GM21737 (cell line): ENCODE results near the gene SEL1L3.

Experiments used
- ATAC-seq: cut with Tn5 transposase; IDR thresholded peaks from one replicate; pipeline ENCODE4 v1.9.1; 2021; ENCODE audit warnings: mild to moderate bottlenecking, moderate library complexity; ENCODE audit not compliant: unreplicated experiment

The SEL1L3 gene

DNA sequence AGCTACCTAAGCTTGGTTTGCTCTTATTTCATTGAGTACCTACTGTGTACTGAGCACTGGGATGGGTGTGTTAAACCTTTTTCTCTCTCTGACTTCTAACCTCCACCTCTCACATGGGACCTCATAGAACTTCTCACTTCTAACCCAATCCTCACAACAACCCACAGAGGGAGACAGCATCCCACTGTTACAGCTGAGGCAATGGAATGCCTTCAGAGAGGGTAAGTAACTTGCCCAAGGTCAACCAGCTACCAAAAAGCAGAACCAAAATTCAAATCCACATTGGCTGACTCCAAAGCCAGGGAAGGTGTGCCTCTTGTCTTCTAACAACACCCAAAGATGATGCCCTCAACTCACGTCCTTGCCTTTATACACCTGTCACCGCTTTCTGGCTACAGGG, 5.4 kb downstream of the SEL1L3 start:
- no peak for ATAC-seq

DNA sequence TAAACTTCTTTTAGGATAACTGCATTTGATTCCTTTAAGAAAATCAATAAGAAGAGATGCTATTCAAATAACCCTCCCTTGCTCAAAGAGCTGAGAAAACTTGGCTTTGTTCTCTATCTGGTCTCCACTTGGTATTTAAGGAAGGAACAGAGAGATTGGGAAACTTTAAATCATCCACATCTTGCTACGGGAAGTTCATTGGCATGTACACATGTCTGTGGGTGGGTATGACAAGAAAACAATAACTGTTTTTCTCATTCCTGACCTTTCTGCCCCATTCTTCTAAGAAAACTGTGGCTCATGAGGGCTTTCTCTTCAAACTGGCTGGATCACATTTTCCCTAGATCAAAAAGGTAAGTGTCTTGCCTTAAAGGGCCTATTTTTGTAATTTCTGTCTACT, 6.0 kb downstream of the SEL1L3 start:
- ATAC-seq = no peak

DNA sequence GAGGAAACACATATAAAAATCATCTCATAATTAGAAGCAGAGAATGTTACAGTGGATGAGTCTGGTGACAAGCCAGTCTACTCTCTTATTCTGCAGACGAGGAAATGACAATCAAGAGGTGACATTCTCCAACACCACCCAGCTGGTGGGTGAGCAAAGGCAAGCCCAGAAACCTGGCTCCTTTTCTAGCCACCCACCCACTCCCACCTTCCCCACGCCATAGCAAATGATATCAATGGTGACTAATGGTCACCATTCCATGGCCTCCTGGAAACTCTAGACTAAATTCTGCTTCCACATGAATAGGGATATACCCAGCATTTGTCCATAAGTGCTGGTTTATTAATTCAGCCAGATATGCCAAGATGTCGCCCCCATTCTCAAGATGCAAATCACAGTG, 10.7 kb downstream of the SEL1L3 start:
- no peak for ATAC-seq

DNA sequence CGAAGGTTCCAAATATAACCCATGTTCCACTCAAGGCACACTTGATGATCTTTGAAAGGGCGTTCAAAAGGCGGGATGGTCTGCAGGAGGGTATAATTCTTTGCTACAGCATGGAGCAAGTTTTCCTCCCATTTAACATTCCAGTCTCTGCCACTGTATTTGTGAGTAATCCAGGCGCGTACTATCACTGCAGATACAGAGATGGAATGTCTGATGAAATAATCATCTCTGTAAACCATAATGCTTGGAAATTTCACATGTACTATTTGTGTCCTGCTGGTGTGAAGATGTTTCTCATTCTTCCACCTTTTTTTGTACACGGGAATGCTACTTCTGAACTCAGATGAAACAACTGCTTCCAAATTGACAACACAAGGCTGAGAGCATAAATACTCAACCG, 15.5 kb downstream of the SEL1L3 start:
- no peak for ATAC-seq

DNA sequence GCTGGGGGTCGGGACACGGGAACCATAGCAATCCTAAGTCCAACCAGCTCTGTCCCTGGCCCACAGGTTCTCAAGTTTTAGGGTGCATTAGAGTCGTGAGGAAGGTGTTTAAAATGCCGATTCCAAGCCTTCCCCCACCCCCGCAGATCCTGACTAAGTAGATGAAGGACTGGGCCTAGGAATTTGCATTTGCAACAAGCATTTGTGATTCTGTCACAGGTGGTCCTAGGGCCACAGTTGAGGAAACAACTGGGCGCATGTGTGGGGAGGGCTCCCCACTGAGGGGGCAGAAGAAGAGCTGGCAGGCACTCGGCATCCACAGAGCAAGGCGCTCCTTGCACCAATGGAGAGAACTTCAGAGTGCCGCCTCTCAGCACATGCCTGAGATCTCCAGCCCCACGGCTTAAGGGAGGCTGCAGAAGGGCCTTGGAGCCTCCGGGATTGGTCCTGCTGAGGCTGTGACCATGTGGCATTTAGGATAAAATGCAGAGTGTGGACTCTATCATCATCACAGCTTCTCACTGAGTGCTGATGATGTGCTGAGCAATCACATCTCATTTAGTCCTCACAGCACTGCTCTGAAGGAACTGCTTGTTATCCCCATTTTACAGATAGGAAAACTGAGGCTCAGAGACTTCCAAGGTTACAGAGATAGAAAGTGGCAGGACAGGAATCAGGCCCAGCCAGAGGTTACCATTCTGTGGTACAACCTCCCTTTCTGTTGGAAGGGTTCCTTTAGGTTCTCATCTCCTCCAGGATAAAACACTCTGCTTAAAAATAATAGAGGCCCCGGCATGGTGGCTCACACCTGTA, 16.7 kb downstream of the SEL1L3 start:
- ATAC-seq = no peak

DNA sequence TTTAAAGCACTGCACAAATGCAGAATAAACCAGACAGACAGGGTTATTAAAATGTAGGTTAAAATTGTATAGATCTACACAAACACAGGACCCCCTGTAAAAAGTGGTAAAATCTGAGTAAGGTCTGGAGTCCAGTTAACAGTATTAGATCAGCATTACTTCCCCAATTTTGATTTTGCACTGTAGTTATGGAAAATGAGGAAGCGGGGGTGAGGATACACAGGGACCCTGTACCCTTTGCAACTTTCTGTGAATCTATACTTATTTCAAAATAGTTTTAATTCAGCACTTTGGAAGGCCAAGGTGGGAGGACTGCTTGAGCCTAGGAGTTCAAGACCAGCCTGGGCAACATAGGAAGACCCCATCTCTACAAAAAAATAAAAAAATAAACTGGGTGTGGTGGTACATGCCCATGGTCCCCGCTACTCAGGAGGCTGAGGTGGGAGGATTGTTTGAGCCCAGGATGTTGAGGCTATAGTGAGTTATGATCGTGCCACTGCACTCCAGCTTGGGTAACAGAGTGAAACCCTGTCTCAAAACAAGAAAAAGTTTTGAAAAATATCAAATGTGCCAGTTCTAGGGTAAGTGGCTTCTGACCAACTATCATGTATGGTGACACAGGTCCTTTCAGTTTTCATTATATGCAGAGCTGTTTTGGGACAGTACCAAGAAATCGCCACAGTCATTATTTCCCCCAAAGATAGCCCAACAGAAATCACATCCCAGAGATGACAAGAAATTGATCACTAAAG, 17.7 kb downstream of the SEL1L3 start:
- no peak for ATAC-seq

DNA sequence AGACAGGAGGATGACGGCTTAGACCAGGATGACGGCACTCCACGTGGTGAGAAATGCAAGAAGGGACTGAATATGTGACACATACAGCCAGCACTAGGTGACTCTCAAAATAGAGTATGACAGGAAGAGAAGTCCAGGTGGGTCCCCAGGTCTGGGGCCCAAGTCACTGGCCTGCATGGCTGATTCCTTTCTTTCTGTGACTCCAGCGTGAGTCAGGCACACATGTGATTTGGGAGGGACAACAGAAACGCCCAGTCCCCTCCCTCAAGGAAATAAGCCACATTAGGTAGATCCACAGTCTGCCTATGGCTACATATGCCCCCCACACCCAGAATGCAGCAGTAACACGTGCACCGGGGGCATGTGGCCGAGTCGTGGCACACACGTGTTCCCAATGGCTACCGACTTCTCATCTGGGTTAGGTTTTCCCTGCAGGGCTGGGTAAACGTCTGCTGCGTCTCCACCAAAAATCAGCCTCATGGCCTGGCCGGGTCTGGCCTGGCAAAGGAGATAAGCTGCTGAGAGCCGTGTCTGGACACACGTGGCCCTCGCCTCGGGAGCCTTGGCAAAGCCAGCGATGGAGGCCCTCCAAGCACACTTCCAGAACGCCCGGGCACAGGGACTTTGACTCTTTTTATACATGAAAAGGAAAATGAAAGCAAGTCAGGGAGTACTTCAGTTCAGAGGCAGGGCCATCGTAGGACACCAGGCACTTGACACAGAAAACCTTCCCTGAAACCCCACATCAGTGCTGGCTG, 19.3 kb downstream of the SEL1L3 start:
- no peak for ATAC-seq

DNA sequence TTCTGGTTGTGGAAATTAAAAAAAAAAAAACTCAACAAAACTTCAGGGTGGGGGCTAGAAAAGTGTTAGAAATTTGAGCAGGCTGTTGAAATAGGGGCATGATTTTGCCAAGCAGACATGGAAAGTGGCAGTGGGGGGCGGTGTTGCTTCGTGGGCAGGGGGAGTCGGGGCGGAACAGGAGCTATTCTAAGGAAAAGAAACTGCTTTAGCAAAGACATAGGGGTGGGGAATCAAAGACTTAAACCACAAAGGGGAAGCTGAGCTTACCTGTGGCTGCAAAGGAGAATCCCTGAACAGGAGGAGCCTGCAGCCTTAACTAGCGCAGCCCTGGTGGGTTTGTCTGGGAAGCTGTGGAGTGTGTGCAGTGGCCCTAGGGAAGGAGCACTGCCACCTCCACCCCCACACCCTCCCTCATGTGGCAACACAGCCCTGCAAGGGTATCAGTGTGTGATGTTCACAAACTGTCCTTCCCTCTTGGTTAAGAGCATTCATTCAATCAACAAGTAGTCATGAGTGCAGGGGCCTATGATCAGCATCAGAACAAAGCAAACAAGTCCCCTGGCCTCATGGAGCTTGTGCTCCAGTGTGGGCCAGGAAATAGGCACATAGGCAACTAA, 20.5 kb downstream of the SEL1L3 start:
- ATAC-seq = peak; percentile 72

DNA sequence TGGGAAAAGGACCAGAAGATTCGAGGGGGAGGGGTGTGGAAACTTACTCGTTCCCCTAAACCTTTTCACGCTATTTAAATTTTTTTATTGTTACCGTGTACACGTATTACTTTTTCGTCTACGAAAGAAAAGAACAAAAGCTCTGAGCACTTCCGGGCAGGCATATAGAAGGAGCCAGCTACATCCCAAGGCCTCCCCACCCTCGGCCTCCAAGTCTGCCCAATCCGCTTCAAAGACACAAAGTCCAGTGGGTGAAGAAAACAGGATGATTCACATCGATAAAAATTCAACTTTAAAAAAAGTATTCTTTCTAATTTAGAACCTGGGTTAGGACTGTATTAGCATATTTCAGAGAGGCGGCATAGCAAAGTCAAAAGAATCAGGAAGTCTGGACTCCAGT, 23.1 kb downstream of the SEL1L3 start:
- no peak for ATAC-seq

DNA sequence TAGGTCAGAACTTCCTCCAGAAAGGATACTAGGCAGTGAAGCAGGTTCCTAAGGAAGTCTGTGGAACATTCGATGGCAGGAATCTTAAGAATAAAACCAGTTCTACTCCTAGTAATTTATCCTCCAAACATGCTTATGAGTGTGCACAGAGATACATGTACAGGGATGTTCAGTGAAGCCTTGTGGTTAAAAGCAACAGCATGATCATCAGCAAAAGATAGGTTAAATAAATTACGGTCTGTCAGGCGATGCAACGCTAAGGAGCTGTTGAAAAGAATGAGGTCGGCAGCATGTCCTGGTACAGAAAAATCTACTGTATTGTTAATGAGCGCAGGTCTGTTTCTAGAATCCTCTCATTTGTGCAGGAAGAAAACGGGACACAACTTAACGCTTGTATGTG, 23.6 kb downstream of the SEL1L3 start:
- ATAC-seq = no peak

DNA sequence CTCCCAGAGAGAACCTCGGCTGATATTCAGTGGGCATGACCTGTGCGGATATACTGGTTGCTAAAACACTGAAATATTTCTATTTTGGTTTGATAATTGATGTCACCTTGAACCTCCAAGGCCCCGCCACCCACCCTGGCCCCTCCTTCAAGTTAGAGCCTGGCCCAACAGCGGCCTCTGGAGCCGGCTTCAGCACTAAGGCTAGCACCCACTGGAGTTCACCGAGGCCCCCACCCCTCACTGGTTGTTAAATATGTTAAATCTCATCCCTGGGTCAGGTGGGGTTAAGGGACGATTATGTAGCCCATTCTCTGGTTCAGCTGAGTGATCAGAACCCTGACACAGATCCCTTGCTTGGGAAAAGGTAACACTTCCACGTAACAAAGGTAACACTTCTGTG, 24.3 kb downstream of the SEL1L3 start:
- no peak for ATAC-seq

DNA sequence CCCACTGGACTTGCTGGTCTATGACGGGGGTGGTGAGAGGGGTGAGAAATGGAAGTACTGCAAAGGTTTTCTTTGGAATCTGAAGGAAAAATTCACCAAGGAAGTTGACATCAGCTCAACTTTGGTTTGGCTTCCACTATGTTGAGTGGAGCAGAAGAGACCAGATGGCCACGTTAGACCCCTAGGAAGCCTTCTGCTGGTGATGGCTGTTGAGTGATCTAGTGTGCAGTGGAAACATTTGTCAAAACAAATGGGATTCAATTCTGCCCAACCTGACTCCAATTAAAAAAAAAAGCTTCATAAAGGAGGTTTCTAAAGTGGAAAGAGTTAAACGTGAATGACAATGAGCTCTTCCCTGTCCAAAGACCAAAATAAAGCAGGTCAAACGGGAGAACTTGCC, 25.7 kb downstream of the SEL1L3 start:
- no peak for ATAC-seq

DNA sequence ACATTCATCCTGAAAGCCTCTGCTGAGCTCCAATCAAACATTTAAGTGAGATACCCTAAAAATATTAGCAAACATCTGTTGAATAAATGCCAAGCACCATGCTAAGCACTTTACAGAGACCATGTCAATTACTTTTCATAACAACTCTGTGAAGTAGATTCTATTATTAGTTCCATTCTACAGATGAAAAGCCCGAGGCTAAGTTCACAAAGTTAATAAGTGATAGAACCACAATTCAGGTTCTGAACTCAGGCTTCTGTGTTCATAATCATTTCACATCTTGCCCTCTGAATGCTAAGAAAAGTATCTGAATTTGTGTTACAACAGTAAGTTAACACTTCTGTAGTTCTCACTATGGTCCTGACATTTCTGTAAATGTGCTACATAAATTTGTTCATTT, 27.4 kb downstream of the SEL1L3 start:
- no peak for ATAC-seq

DNA sequence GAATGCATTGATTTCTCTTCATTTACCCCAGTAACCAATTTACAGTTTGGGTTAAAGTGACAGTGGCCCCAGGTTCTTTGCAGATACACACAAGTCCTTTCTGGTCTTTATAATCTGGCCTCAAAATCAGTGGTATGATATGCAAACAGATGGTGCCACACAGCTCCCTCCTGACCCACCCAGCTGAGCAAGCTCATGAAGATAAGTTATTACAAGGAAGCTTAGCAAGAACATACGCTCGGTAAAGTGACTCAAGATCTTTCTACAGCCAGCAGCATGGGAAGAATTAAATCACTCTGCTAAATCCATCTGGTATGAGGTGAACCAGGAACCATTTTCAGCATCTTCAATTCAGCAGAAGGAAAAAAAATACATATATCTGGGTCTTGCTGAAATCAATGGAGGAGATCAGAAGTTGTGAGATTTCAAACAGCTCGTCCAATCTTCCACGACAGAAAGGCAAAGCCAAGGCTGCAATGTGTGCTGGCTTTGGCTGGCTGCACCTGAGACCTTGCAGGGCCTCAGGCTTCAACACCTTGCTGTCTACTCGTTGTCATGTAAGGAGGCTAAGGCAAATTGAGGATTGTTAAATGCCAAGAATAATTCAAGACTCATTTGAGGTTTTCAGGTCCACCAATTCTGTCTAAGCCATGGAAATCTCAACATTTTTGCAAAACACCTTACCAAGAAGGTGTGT, 28.2 kb downstream of the SEL1L3 start:
- no peak for ATAC-seq

DNA sequence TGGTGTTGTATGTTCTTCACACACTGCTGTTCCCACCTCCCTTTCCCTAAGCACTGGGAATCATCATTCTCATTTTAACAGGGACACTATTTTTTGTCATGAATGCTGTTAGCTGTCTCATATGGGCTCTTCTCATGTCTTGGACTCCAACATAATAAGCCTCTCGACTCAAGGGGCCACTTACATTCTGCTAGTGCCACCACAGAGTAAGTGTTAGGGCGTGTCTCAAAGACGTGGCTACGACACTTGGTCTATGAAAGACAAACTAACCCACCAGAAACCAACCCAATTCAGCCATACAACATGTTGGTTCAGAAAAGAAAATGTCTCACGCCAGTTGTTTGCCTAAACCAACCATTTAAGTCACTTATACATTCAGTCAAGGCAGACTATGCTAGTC, 32.2 kb downstream of the SEL1L3 start:
- no peak for ATAC-seq

DNA sequence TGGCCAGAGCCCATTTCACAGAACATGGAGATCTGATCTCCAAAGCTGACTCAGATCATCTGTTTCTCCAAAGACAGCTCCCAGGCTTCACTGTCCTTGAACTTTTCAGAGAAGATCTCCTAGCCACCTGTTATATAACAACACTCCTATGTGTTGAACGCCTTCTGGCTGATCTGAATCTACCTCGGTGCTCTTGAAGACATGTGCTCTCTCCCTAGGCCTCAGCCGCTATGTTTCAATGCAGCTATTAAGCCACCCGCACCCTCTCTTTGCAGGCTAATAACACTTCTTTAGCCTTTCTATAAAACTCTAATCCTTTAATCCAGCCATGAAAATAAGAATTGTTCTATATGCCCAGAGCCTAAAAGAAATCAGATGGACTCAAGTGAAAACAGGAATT, 34.9 kb downstream of the SEL1L3 start:
- ATAC-seq = no peak

DNA sequence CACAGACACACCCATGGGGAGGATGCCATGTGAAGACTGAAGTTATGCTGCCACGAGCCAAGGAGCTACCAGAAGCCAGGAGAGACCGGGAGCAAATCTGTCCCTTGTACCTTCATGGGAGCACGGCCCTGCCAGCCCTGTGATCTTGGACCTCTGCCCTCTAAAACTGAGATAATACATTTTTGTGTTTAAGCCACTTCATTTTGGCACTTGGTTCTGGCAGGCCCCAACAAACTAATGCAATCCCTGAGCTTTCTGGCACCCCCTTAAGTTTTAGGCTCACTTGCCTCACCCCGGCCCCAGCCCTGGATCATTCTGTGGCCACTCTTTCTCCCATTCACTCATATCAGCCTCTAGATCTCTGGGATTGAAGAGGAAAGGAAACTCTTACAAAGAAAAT, 35.4 kb downstream of the SEL1L3 start:
- no peak for ATAC-seq

DNA sequence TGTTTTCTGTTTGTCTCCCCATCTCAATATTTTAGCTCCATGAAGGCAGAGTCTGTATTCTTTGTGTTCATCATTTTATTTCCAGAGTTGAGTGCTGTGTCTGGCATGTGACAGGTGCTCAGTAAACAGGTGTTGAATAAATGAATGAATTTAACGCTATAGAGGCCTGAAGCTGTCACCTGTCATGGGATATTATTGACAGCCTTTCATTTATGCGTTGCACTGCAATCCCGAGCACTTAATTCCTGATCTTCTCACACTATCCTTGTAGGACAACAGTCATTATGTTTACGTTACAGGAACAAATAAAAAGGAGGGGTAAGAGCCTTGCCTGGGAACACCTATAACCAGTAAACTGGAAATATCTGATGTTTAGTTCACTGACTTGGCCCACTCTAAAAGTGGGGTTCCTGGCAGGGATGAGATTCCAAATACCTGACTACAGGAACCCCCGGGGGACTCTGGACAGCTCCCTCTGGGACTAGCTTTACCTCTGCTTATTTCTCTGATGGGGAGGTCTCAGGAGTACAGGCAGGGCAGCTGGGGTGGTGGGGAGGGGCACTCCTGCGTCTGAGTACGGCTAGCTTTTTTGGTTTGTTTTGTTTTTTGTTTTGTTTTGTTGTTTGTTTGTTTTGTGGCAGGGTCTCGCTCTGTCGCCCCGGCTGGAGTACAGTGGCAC, 36.6 kb downstream of the SEL1L3 start:
- ATAC-seq = no peak

DNA sequence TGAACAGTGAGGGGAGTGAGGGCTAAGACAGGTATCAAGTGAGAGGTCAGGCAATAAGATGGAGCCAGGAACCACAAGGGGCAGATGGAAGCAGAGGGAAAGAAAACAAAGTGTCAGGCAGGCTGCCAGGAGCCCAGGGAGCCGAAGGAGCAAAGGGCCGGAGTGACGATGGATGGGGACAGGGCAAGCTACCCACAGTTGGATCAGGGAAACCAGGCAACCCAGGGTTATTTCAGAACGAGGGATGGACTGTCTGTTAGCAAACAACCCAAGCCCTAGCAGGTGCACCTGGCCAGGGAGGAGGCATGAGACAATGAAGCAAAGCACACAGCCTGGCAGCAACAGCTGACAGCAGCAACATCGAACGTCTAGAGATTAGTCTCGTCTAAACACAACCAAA, 39.2 kb downstream of the SEL1L3 start:
- ATAC-seq = no peak

DNA sequence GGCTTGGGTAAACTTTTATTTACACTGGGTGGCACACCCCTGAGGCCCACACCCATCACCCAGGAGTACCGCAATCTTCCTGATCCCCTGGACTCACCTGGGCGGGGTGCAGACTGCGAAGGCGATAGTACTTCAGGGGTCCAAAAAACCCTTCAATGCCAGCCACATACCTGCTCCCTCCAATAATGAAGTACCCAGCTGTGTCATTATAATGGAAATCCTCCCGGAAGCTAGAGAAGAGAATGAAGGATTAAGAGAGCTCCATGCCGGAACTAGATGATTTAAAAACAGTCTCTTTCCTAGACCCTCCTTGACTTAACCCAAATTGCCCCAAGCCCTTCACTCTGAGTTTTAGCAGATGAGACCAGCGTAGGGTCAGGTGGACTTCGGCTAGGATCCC, 40.9 kb downstream of the SEL1L3 start:
- ATAC-seq = no peak
